H1 (cell line): Measurements from ENCODE around the gene CASP1. TPM values are rescaled to one million over a fixed set of nuclear protein-coding genes. Genes with fewer than 3 reads are reported as not detected.

ENCODE experiments used
- CTCF ChIA-PET: fragments of 300-600 bp; sonication (Branson Sonifier 250); formaldehyde crosslinking; loops from one replicate; lab custom pipeline; 2021; ENCODE audit not compliant: partially characterized antibody; lab: Charles Lee
- POLR2A ChIA-PET: fragments of 300-600 bp; sonication (Branson Sonifier 250); formaldehyde crosslinking; loops from one replicate; lab custom pipeline; 2021; ENCODE audit warnings: inconsistent platforms; ENCODE audit not compliant: partially characterized antibody; lab: Charles Lee
- DNase-seq, 2 experiments: peaks; one replicate each; pipeline versions ENCODE4 v3.0.0 to v3.0.0-alpha.2; 2010 to 2022; ENCODE audit warnings: low spot score in 2 of 2, low read depth in 1 of 2, mixed read lengths in 1 of 2
- FAIRE-seq: peaks from 2 replicates; lab custom pipeline; 2011; peaks lifted over from hg19 to GRCh38; lab: Jason Lieb, UNC
- H2AFZ ChIP-seq: 2 replicates; pipeline ENCODE4 v1.8.1; 2012; ENCODE audit warnings: low read length, inconsistent platforms
- H2AK5ac ChIP-seq: 2 replicates; pipeline ENCODE4 v1.6.1; 2013; ENCODE audit warnings: low read depth, low read length
- H2BK120ac ChIP-seq: replicated peaks from 2 replicates; pipeline ENCODE3; 2013; ENCODE audit warnings: low read depth, low read length, inconsistent platforms
- H2BK12ac ChIP-seq: 2 replicates; pipeline ENCODE4 v1.6.1; 2013; ENCODE audit warnings: low read depth, low read length
- H2BK15ac ChIP-seq: 2 replicates; pipeline ENCODE4 v1.6.1; 2013; ENCODE audit warnings: low read length
- H2BK20ac ChIP-seq: 2 replicates; pipeline ENCODE4 v1.6.1; 2013; ENCODE audit warnings: low read length
- H2BK5ac ChIP-seq: 2 replicates; pipeline ENCODE4 v1.6.1; 2013; ENCODE audit warnings: low read depth, low read length
- H3K14ac ChIP-seq: 2 replicates; pipeline ENCODE4 v1.6.1; 2013; ENCODE audit warnings: inconsistent platforms; ENCODE audit not compliant: insufficient read length
- H3K18ac ChIP-seq: 2 replicates; pipeline ENCODE4 v1.6.1; 2013; ENCODE audit warnings: low read length; ENCODE audit errors: extremely low read depth
- H3K23ac ChIP-seq: 2 replicates; pipeline ENCODE4 v1.6.1; 2013; ENCODE audit warnings: inconsistent platforms; ENCODE audit not compliant: insufficient read length
- H3K23me2 ChIP-seq: 2 replicates; pipeline ENCODE4 v1.6.1; 2013; ENCODE audit warnings: low read depth, low read length
- H3K27ac ChIP-seq: 2 replicates; pipeline ENCODE4 v1.6.1; 2011; ENCODE audit warnings: low read depth, low read length, inconsistent platforms
- H3K27me3 ChIP-seq, 4 experiments: replicated peaks in 1 of 4; 1 replicate in 1 of 4; 2 replicates in 3 of 4; pipeline versions ENCODE4 v1.6.1 to v1.8.1; 2011 to 2013; ENCODE audit warnings: low read length in 3 of 4, mild to moderate bottlenecking in 3 of 4, inconsistent platforms in 2 of 4, mixed read lengths in 2 of 4, moderate library complexity in 1 of 4; ENCODE audit not compliant: control insufficient read depth in 3 of 4, insufficient read depth in 3 of 4; ENCODE audit errors: extremely low read depth in 1 of 4
- H3K36me3 ChIP-seq, 4 experiments: 2 replicates each; pipeline versions ENCODE4 v1.6.1 to v1.8.1; 2011 to 2013; ENCODE audit warnings: mild to moderate bottlenecking in 4 of 4, low read length in 3 of 4, moderate library complexity in 2 of 4, control low read depth in 1 of 4, inconsistent platforms in 1 of 4; ENCODE audit not compliant: insufficient read depth in 4 of 4, control insufficient read depth in 2 of 4
- H3K4ac ChIP-seq: replicated peaks from 2 replicates; pipeline ENCODE3; 2013; ENCODE audit warnings: low read length, low read depth, mixed read lengths, inconsistent platforms; ENCODE audit not compliant: insufficient read length
- H3K4me1 ChIP-seq, 4 experiments: replicated peaks in 1 of 4; 1 replicate in 1 of 4; 2 replicates in 3 of 4; pipeline versions ENCODE4 v1.6.1 to v1.8.1; 2011 to 2013; ENCODE audit warnings: low read length in 3 of 4, inconsistent platforms in 2 of 4, mixed read lengths in 1 of 4; ENCODE audit not compliant: insufficient read depth in 4 of 4, control insufficient read depth in 3 of 4
- H3K4me2 ChIP-seq, 2 experiments: 2 replicates each; pipeline versions ENCODE4 v1.6.1 to v1.8.1; 2011 to 2013; ENCODE audit warnings: low read depth in 2 of 2, low read length in 2 of 2, control low read depth in 1 of 2, inconsistent platforms in 1 of 2, mild to moderate bottlenecking in 1 of 2; ENCODE audit not compliant: insufficient read depth in 1 of 2
- H3K4me3 ChIP-seq, 4 experiments: fragments of 200-600, 300-600 bp in 1 of 4; sonication (generic), shearing (Covaris generic), sonication (Bioruptor Twin) in 1 of 4; 2 replicates each; pipeline versions ENCODE4 v1.5.1 to v1.8.1; 2011 to 2016; ENCODE audit warnings: low read length in 4 of 4, low read depth in 3 of 4, control low read depth in 2 of 4, inconsistent platforms in 2 of 4, mild to moderate bottlenecking in 2 of 4, mixed read lengths in 1 of 4, moderate library complexity in 1 of 4; ENCODE audit not compliant: insufficient read depth in 2 of 4; ENCODE audit errors: extremely low read depth in 1 of 4
- H3K56ac ChIP-seq: replicated peaks from 2 replicates; pipeline ENCODE3; 2013; ENCODE audit warnings: low read depth, mild to moderate bottlenecking, mixed read lengths, low read length, inconsistent platforms; ENCODE audit not compliant: insufficient read length
- H3K79me1 ChIP-seq: 2 replicates; pipeline ENCODE4 v1.6.1; 2013; ENCODE audit warnings: low read depth, low read length, control low read depth
- H3K79me2 ChIP-seq, 2 experiments: 2 replicates each; pipeline versions ENCODE4 v1.6.1 to v1.8.1; 2012 to 2013; ENCODE audit warnings: low read length in 2 of 2, mild to moderate bottlenecking in 2 of 2, inconsistent platforms in 1 of 2; ENCODE audit not compliant: insufficient read depth in 2 of 2, control insufficient read depth in 1 of 2
- H3K9ac ChIP-seq, 4 experiments: replicated peaks in 1 of 4; 1 replicate in 1 of 4; 2 replicates in 3 of 4; pipeline versions ENCODE4 v1.6.1 to v1.8.1; 2011 to 2013; ENCODE audit warnings: low read depth in 3 of 4, low read length in 3 of 4, control low read depth in 2 of 4, mild to moderate bottlenecking in 2 of 4, moderate library complexity in 2 of 4, inconsistent platforms in 1 of 4; ENCODE audit errors: extremely low read depth in 1 of 4
- H3K9me3 ChIP-seq, 2 experiments: 2 replicates each; pipeline versions ENCODE4 v1.6.1 to v1.8.1; 2012 to 2013; ENCODE audit warnings: mild to moderate bottlenecking in 2 of 2, moderate library complexity in 2 of 2, control low read depth in 1 of 2, inconsistent platforms in 1 of 2, low read depth in 1 of 2, low read length in 1 of 2, mixed read lengths in 1 of 2; ENCODE audit not compliant: insufficient read depth in 2 of 2
- H4K20me1 ChIP-seq, 2 experiments: replicated peaks in 1 of 2; 2 replicates each; pipeline versions ENCODE3 to v1.8.1; 2011 to 2013; ENCODE audit warnings: inconsistent platforms in 2 of 2, low read length in 2 of 2, mild to moderate bottlenecking in 1 of 2; ENCODE audit not compliant: insufficient read depth in 2 of 2, control insufficient read depth in 1 of 2
- H4K5ac ChIP-seq: 2 replicates; pipeline ENCODE4 v1.6.1; 2013; ENCODE audit warnings: low read length, low read depth, mixed read lengths, inconsistent platforms; ENCODE audit not compliant: insufficient read length
- H4K8ac ChIP-seq: 2 replicates; pipeline ENCODE4 v1.8.0; 2013; ENCODE audit warnings: mild to moderate bottlenecking, moderate library complexity, low read length, inconsistent platforms; ENCODE audit not compliant: insufficient read depth; ENCODE audit errors: extremely low read depth
- H4K91ac ChIP-seq: replicated peaks from 2 replicates; pipeline ENCODE3; 2013; ENCODE audit warnings: low read length, mixed read lengths, inconsistent platforms; ENCODE audit not compliant: insufficient read length
- ASH2L ChIP-seq: fragments of 200-600, 300-600 bp; sonication (generic); IDR thresholded peaks from one replicate; pipeline ENCODE4 v1.7.1; 2017; ENCODE audit warnings: low read length
- CBX5 ChIP-seq: fragments of 300-800, 300-1000 bp; sonication (generic); IDR thresholded peaks from 2 replicates; pipeline ENCODE4 v1.7.1; 2016; ENCODE audit warnings: antibody characterized with exemption, low read length, low read depth
- CHD1 ChIP-seq: IDR thresholded peaks from 2 replicates; pipeline ENCODE4 v1.6.1; 2012; ENCODE audit warnings: low read depth, low read length, improper control_type of control experiment
- CREB1 ChIP-seq: IDR thresholded peaks from 2 replicates; pipeline ENCODE4 v1.6.1; 2012; ENCODE audit warnings: inconsistent platforms
- EP300 ChIP-seq, 2 experiments: IDR thresholded peaks; 1 replicate in 1 of 2; 2 replicates in 1 of 2; pipeline ENCODE4 v1.6.1; 2011 to 2012; ENCODE audit warnings: low read depth in 2 of 2, low read length in 2 of 2, mild to moderate bottlenecking in 2 of 2, borderline replicate concordance in 1 of 2, inconsistent platforms in 1 of 2, moderate library complexity in 1 of 2
- EZH2 ChIP-seq: fragments of 200-600 bp; sonication (generic); IDR thresholded peaks from 2 replicates; pipeline ENCODE4 v1.7.1; 2012; ENCODE audit warnings: low read depth, mild to moderate bottlenecking, moderate library complexity, low read length, inconsistent platforms; ENCODE audit not compliant: severe bottlenecking
- POLR2A ChIP-seq, 2 experiments: IDR thresholded peaks; 1 replicate in 1 of 2; 2 replicates in 1 of 2; pipeline ENCODE4 v1.6.1; 2011; ENCODE audit warnings: low read depth in 2 of 2, low read length in 2 of 2, mild to moderate bottlenecking in 2 of 2; ENCODE audit errors: control extremely low read depth in 1 of 2
- RAD21 ChIP-seq, 2 experiments: IDR thresholded peaks in 1 of 2; conservative IDR thresholded peaks in 1 of 2; 2 replicates each; pipeline ENCODE4 v1.6.1; 2011; ENCODE audit warnings: low read depth in 2 of 2, low read length in 2 of 2, improper control_type of control experiment in 1 of 2, inconsistent platforms in 1 of 2, mild to moderate bottlenecking in 1 of 2, moderate library complexity in 1 of 2
- TAF1 ChIP-seq: IDR thresholded peaks from 2 replicates; pipeline ENCODE4 v1.6.1; 2011; ENCODE audit warnings: mild to moderate bottlenecking, low read depth, low read length
- TBP ChIP-seq: IDR thresholded peaks from 2 replicates; pipeline ENCODE4 v1.6.1; 2011; ENCODE audit warnings: low read depth, low read length, improper control_type of control experiment
- ZNF274 ChIP-seq: IDR thresholded peaks from 2 replicates; pipeline ENCODE4 v1.7.0; 2012; ENCODE audit warnings: low read length, borderline replicate concordance; ENCODE audit errors: extremely low read depth
- WGBS, 2 experiments: shearing (Covaris generic) in 1 of 2; methylation state at CpG; one replicate each; pipeline versions ENCODE4 v1.1.6 to v1.1.7; 2013 to 2015; ENCODE audit warnings: low lambda C conversion rate in 2 of 2, mixed read lengths in 2 of 2, inconsistent platforms in 1 of 2, low coverage in 1 of 2, missing lambda C conversion rate in 1 of 2; ENCODE audit not compliant: insufficient replicate concordance in 2 of 2, insufficient coverage in 1 of 2, insufficient read length in 1 of 2; ENCODE audit errors: extremely low coverage in 1 of 2, missing lambda C conversion rate in 1 of 2; 5-methylcytosine and 5-hydroxymethylcytosine counted together
- polyA plus RNA-seq, 7 experiments: library from polyadenylated mRNA; depleted of rRNA in 3 of 7; stranded (reverse) in 5 of 7; unstranded in 2 of 7; fragments of >200 nt in 5 of 7; fragments of 200-250 nt in 2 of 7; gene quantifications; 1 replicate in 5 of 7; 2 replicates in 1 of 7; 4 replicates in 1 of 7; pipeline versions ENCODE4 v1.2.1 to v1.2.3, GENCODE V29; 2011 to 2013; ENCODE audit warnings: missing spikeins in 2 of 7, mixed read lengths in 2 of 7
- total RNA-seq: library from RNA; stranded (reverse); fragmentation: NEBNext Ultra II Directional; extraction: Animal tissue kit (Norgen Biotek cat#: 25700); gene quantifications from 2 replicates; pipeline ENCODE4 v1.2.1, GENCODE V29; 2021
- TF ChIP-seq, protein P1 (sequence below): IDR thresholded peaks from 2 replicates; pipeline ENCODE4 v1.6.1; 2012; ENCODE audit warnings: inconsistent platforms
- TF ChIP-seq, protein P2 (sequence below): IDR thresholded peaks from 2 replicates; pipeline ENCODE4 v1.6.1; 2012; ENCODE audit warnings: low read length, inconsistent platforms

The CASP1 gene
- total and polyA plus RNA-seq, 2 of the 8 experiments (the other 6 are each of a cell fraction or from before 2014, with no cell fraction given) = not detected

DNA sequence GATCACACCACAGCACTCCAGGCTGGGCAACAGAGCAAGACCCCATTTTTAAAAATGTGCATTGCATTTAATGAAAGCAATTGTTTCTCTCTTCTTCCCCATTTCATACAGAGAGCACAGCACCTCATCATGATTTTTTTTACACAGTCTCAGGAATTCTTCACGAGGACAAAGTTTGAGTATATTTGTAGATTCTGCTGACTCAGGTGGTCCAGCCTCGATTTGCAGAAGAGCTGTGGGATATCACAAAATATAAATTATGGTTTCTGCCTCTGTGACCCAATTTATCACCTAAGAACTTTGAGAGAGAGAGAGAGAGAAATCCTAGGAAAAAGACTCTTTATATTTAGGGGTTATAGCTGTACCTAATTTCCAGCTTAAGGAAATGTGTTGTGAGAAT is 31.8 kb downstream of the CASP1 start:
- H2AFZ ChIP-seq = no peak overlapping the region
- CTCF ChIA-PET = interaction anchor here (0.5 kb wide), 1 partner anchor 158 kb away, joined by 3 read pairs; no protein-coding TSS in a partner anchor
- H2BK12ac ChIP-seq = no peak overlapping the region
- H3K79me1 ChIP-seq = no peaks in the 10 kb centered on the region
- no peak overlapping the region for H3K27ac ChIP-seq
- no peak overlapping the region for H2BK5ac ChIP-seq
- H2BK120ac ChIP-seq = no peak overlapping the region
- H4K5ac ChIP-seq = no peak overlapping the region
- H3K9ac ChIP-seq = no peak overlapping the region
- no peak overlapping the region for H2AK5ac ChIP-seq
- no peak overlapping the region for H2BK15ac ChIP-seq
- H3K56ac ChIP-seq = no peak overlapping the region
- H3K79me2 ChIP-seq = no peaks in the 10 kb centered on the region
- H4K20me1 ChIP-seq = no peaks in the 10 kb centered on the region
- H3K27me3 ChIP-seq = no peaks in the 10 kb centered on the region
- POLR2A ChIA-PET = no interaction called here
- 79% methylated on average over 2 of the region's 2 CpGs; no CpG with 5 or more reads in 1 of the 2 experiments for WGBS, 2 experiments
- H3K4me1 ChIP-seq = no peaks in the 10 kb centered on the region
- no peak for DNase-seq
- H3K9me3 ChIP-seq = no peaks in the 10 kb centered on the region
- FAIRE-seq = no peak
- H3K23ac ChIP-seq = no peak overlapping the region
- no peak overlapping the region for H4K91ac ChIP-seq
- no peak overlapping the region for H3K14ac ChIP-seq
- H4K8ac ChIP-seq = no peak overlapping the region
- H3K4me2 ChIP-seq = no peak overlapping the region
- H3K36me3 ChIP-seq = no peaks in the 10 kb centered on the region
- H3K23me2 ChIP-seq = no peaks in the 10 kb centered on the region
- H3K18ac ChIP-seq = no peak overlapping the region
- H3K4ac ChIP-seq = no peak overlapping the region
- H2BK20ac ChIP-seq = no peak overlapping the region
- no peak overlapping the region for H3K4me3 ChIP-seq
- no peak for TF ChIP-seq TBP
- TF ChIP-seq POLR2A (IDR thresholded peaks at IDR 0.05; ENCODE audit: control extremely low read depth in 1 of 2, low read depth in 2 of 2, low read length in 2 of 2) = no peak
- TF ChIP-seq, protein P1, sequence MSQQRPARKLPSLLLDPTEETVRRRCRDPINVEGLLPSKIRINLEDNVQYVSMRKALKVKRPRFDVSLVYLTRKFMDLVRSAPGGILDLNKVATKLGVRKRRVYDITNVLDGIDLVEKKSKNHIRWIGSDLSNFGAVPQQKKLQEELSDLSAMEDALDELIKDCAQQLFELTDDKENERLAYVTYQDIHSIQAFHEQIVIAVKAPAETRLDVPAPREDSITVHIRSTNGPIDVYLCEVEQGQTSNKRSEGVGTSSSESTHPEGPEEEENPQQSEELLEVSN = no peak
- TF ChIP-seq CHD1 = no peak
- no peak for TF ChIP-seq EP300 (IDR thresholded peaks at IDR 0.05; ENCODE audit: borderline replicate concordance in 1 of 2, low read depth in 2 of 2, low read length in 2 of 2)
- no peak for TF ChIP-seq CBX5
- no peak for TF ChIP-seq TAF1
- TF ChIP-seq ASH2L = no peak
- no peak for TF ChIP-seq EZH2
- no peak for TF ChIP-seq RAD21 (IDR thresholded peaks at IDR 0.05 in 1 of 2, conservative IDR thresholded peaks at IDR 0.05 in 1 of 2; ENCODE audit: low read depth in 2 of 2, low read length in 2 of 2)
- TF ChIP-seq ZNF274 = no peak
- TF ChIP-seq, protein P2, sequence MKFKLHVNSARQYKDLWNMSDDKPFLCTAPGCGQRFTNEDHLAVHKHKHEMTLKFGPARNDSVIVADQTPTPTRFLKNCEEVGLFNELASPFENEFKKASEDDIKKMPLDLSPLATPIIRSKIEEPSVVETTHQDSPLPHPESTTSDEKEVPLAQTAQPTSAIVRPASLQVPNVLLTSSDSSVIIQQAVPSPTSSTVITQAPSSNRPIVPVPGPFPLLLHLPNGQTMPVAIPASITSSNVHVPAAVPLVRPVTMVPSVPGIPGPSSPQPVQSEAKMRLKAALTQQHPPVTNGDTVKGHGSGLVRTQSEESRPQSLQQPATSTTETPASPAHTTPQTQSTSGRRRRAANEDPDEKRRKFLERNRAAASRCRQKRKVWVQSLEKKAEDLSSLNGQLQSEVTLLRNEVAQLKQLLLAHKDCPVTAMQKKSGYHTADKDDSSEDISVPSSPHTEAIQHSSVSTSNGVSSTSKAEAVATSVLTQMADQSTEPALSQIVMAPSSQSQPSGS = no peak
- no peak for TF ChIP-seq CREB1
